Neural cell (in vitro differentiated cells): Measurements from ENCODE around the gene SGIP1. TPM values are rescaled to one million over a fixed set of nuclear protein-coding genes. Genes with fewer than 3 reads are reported as not detected.

ENCODE experiments used
- H2AFZ ChIP-seq: fragments of 200-600, 300-800 bp; sonication (generic), shearing (Covaris generic); 2 replicates; pipeline ENCODE4 v1.6.0; 2014; ENCODE audit warnings: low read depth, mild to moderate bottlenecking, antibody characterized with exemption, low read length, moderate library complexity
- H3F3A ChIP-seq: fragments of 200-600 bp; shearing (Covaris generic); 2 replicates; pipeline ENCODE4 v1.6.1; 2016; ENCODE audit warnings: mild to moderate bottlenecking, moderate library complexity, mixed read lengths, antibody characterized with exemption, low read length; ENCODE audit not compliant: insufficient read depth, poor library complexity, severe bottlenecking
- H3K27ac ChIP-seq: fragments of 200-600, 300-800 bp; sonication (generic), shearing (Covaris generic); 2 replicates; pipeline ENCODE4 v1.5.1; 2014; ENCODE audit warnings: mild to moderate bottlenecking, low read length, moderate library complexity
- H3K27me3 ChIP-seq: fragments of 300-800, 200-600 bp; sonication (generic), shearing (Covaris generic); 2 replicates; pipeline ENCODE4 v1.6.0; 2014; ENCODE audit warnings: mild to moderate bottlenecking, low read depth, low read length, moderate library complexity; ENCODE audit not compliant: insufficient read depth
- H3K36me3 ChIP-seq: fragments of 300-800, 200-600 bp; sonication (generic), shearing (Covaris generic); 2 replicates; pipeline ENCODE4 v1.5.1; 2014; ENCODE audit warnings: mild to moderate bottlenecking, antibody characterized with exemption, low read length, moderate library complexity; ENCODE audit not compliant: insufficient read depth
- H3K4me2 ChIP-seq: fragments of 300-800, 200-600 bp; sonication (generic), shearing (Covaris generic); 2 replicates; pipeline ENCODE4 v1.6.0; 2014; ENCODE audit warnings: mild to moderate bottlenecking, low read length
- H3K4me3 ChIP-seq: fragments of 300-800, 200-600 bp; sonication (generic), shearing (Covaris generic); 2 replicates; pipeline ENCODE4 v1.5.1; 2014; ENCODE audit warnings: mild to moderate bottlenecking, low read length, moderate library complexity
- H3K79me2 ChIP-seq: fragments of 200-600 bp; shearing (Covaris generic); replicated peaks from 2 replicates; pipeline ENCODE4 v1.6.0; 2014; ENCODE audit warnings: mild to moderate bottlenecking, low read length, moderate library complexity; ENCODE audit not compliant: insufficient read depth
- H3K9ac ChIP-seq: fragments of 300-800, 200-600 bp; sonication (generic), shearing (Covaris generic); 2 replicates; pipeline ENCODE4 v1.6.1; 2016; ENCODE audit warnings: mild to moderate bottlenecking, low read length, mixed read lengths
- H3K9me2 ChIP-seq: fragments of 200-600 bp; shearing (Covaris generic); 2 replicates; pipeline ENCODE4 v1.6.1; 2016; ENCODE audit warnings: mild to moderate bottlenecking, low read length, mixed read lengths; ENCODE audit not compliant: insufficient read depth
- H3K9me3 ChIP-seq: fragments of 200-600, 300-800 bp; sonication (generic), shearing (Covaris generic); 2 replicates; pipeline ENCODE4 v1.6.1; 2016; ENCODE audit warnings: mild to moderate bottlenecking, mixed run types, low read length, moderate library complexity, mixed read lengths
- H4K20me1 ChIP-seq: fragments of 200-600 bp; shearing (Covaris generic); 2 replicates; pipeline ENCODE4 v1.6.1; 2016; ENCODE audit warnings: mild to moderate bottlenecking, mixed run types; ENCODE audit not compliant: insufficient read depth
- EP300 ChIP-seq: fragments of 450-650 bp; conservative IDR thresholded peaks from 2 replicates; pipeline ENCODE4 v1.6.1; 2014; ENCODE audit warnings: antibody characterized with exemption, mild to moderate bottlenecking, moderate library complexity; ENCODE audit not compliant: poor library complexity, severe bottlenecking
- EZH2 ChIP-seq: fragments of 200-600, 300-800 bp; shearing (Covaris generic), sonication (generic); IDR thresholded peaks from 2 replicates; pipeline ENCODE4 v1.6.1; 2014; ENCODE audit warnings: antibody characterized with exemption, low read length, borderline replicate concordance, mild to moderate bottlenecking; ENCODE audit not compliant: insufficient read depth, poor library complexity, severe bottlenecking
- MXI1 ChIP-seq: fragments of 450-650 bp; conservative IDR thresholded peaks from 2 replicates; pipeline ENCODE4 v1.6.1; 2014; ENCODE audit warnings: antibody characterized with exemption, mild to moderate bottlenecking; ENCODE audit not compliant: poor library complexity, severe bottlenecking
- POLR2AphosphoS5 ChIP-seq: IDR thresholded peaks from 2 replicates; pipeline ENCODE4 v1.6.1; 2012
- RAD21 ChIP-seq: fragments of 450-650 bp; conservative IDR thresholded peaks from 2 replicates; pipeline ENCODE4 v1.6.1; 2014; ENCODE audit warnings: antibody characterized with exemption, mild to moderate bottlenecking, moderate library complexity
- SMC3 ChIP-seq: fragments of 450-650 bp; conservative IDR thresholded peaks from 2 replicates; pipeline ENCODE4 v1.6.1; 2014; ENCODE audit warnings: antibody characterized with exemption, mild to moderate bottlenecking, moderate library complexity; ENCODE audit not compliant: poor library complexity
- TAF1 ChIP-seq: IDR thresholded peaks from 2 replicates; pipeline ENCODE4 v1.6.1; 2012; ENCODE audit warnings: low read depth
- polyA plus RNA-seq: library from polyadenylated mRNA; depleted of rRNA; stranded (reverse); fragments of >200 nt; gene quantifications from 2 replicates; pipeline ENCODE4 v1.2.3, GENCODE V29; 2014
- TF ChIP-seq, protein P1 (sequence below): IDR thresholded peaks from 2 replicates; pipeline ENCODE4 v1.6.1; 2012; ENCODE audit warnings: borderline replicate concordance
- TF ChIP-seq, protein P2 (sequence below): fragments of 450-650 bp; IDR thresholded peaks from 2 replicates; pipeline ENCODE4 v1.5.1; 2014; ENCODE audit warnings: antibody characterized with exemption, mild to moderate bottlenecking, moderate library complexity; ENCODE audit not compliant: poor library complexity, severe bottlenecking

SGIP1 gene
- polyA plus RNA-seq, 1 donor from 2014 or later, result 50.5 TPM

DNA sequence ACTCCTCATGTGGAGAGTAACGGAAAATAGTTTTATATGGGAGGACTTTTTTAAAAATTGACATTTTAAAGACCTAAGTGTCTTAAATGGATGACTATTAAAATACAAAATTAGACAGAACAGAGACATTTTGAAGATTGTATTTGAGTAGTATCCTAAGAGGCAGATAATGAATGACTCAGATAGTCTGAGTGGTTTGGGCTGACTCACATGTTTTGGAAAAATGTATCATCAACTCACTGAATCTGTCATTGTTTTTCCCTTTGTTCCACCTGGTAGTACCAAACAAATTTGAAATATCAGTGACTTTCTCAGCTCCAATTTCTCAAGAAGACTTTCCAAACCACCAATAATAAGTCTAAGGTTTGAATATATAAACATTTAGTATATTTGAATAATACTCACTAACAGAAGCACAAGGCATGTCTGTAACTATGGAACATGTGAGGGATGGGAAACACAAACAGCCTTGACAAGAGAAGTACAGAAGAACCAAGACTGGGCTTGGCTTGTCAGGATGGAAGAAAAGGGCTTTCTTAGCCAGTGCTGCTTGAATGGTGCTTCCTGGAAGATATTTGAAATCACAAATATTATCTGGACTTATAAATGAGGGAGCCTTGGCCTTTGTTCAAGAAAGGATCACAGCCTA, 90.6 kb downstream of the SGIP1 start:
- H2AFZ ChIP-seq, result no peak overlapping the region
- H3K9me2 ChIP-seq, result no peaks in the 10 kb centered on the region
- H3K27ac ChIP-seq, result no peak overlapping the region
- no peak overlapping the region for H3K9ac ChIP-seq
- H3F3A ChIP-seq, result no peaks in the 10 kb centered on the region
- no peaks in the 10 kb centered on the region for H3K9me3 ChIP-seq
- no peaks in the 10 kb centered on the region for H4K20me1 ChIP-seq
- H3K36me3 ChIP-seq, result peaks cover 12% of the 10 kb centered on the region
- no peak overlapping the region for H3K4me3 ChIP-seq
- TF ChIP-seq, protein P1, sequence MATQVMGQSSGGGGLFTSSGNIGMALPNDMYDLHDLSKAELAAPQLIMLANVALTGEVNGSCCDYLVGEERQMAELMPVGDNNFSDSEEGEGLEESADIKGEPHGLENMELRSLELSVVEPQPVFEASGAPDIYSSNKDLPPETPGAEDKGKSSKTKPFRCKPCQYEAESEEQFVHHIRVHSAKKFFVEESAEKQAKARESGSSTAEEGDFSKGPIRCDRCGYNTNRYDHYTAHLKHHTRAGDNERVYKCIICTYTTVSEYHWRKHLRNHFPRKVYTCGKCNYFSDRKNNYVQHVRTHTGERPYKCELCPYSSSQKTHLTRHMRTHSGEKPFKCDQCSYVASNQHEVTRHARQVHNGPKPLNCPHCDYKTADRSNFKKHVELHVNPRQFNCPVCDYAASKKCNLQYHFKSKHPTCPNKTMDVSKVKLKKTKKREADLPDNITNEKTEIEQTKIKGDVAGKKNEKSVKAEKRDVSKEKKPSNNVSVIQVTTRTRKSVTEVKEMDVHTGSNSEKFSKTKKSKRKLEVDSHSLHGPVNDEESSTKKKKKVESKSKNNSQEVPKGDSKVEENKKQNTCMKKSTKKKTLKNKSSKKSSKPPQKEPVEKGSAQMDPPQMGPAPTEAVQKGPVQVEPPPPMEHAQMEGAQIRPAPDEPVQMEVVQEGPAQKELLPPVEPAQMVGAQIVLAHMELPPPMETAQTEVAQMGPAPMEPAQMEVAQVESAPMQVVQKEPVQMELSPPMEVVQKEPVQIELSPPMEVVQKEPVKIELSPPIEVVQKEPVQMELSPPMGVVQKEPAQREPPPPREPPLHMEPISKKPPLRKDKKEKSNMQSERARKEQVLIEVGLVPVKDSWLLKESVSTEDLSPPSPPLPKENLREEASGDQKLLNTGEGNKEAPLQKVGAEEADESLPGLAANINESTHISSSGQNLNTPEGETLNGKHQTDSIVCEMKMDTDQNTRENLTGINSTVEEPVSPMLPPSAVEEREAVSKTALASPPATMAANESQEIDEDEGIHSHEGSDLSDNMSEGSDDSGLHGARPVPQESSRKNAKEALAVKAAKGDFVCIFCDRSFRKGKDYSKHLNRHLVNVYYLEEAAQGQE, result no peak
- no peak for TF ChIP-seq EZH2
- no peaks in the 10 kb centered on the region for H3K79me2 ChIP-seq
- H3K27me3 ChIP-seq, result no peaks in the 10 kb centered on the region
- no peak overlapping the region for H3K4me2 ChIP-seq

DNA sequence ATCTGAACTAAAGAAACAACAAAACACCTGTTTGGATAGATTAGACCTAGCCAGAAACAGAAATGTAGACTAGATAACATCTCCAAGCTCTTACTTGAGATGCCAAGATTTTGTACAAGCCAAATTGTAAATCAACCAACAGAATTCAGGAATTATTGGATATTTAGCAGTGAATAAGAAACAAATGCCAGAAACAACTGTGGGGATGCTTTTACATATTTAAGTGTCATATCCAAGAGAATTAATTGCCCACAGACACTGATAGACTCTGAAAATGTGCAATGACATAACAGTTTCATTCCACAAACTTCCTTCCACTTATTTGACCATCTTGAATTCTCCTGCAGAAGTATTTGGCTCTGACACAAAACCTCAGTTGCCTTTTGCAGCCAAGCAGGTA, 92.3 kb downstream of the SGIP1 start:
- Histone ChIP-seq H3K27me3 (no peaks in the 10 kb centered on the region), H3K9ac (no peak overlapping the region), H3K4me2 (no peak overlapping the region), H2AFZ (no peak overlapping the region), H3K4me3 (no peak overlapping the region), H3F3A (no peaks in the 10 kb centered on the region), H3K79me2 (no peaks in the 10 kb centered on the region), H3K27ac (no peak overlapping the region), H3K36me3 (peaks cover 12% of the 10 kb centered on the region), H3K9me2 (no peaks in the 10 kb centered on the region), H4K20me1 (no peaks in the 10 kb centered on the region), H3K9me3 (no peaks in the 10 kb centered on the region)
- no peak for TF ChIP-seq EP300
- no peak for TF ChIP-seq SMC3
- no peak for TF ChIP-seq MXI1
- no peak for TF ChIP-seq POLR2AphosphoS5
- no peak for TF ChIP-seq TAF1
- TF ChIP-seq, protein P2, sequence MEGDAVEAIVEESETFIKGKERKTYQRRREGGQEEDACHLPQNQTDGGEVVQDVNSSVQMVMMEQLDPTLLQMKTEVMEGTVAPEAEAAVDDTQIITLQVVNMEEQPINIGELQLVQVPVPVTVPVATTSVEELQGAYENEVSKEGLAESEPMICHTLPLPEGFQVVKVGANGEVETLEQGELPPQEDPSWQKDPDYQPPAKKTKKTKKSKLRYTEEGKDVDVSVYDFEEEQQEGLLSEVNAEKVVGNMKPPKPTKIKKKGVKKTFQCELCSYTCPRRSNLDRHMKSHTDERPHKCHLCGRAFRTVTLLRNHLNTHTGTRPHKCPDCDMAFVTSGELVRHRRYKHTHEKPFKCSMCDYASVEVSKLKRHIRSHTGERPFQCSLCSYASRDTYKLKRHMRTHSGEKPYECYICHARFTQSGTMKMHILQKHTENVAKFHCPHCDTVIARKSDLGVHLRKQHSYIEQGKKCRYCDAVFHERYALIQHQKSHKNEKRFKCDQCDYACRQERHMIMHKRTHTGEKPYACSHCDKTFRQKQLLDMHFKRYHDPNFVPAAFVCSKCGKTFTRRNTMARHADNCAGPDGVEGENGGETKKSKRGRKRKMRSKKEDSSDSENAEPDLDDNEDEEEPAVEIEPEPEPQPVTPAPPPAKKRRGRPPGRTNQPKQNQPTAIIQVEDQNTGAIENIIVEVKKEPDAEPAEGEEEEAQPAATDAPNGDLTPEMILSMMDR, result no peak
- no peak for TF ChIP-seq RAD21
- no peak for TF ChIP-seq EZH2
- TF ChIP-seq, protein P1, result no peak
